Hepatocyte (in vitro differentiated cells): ENCODE data around the gene TRIM36. TPM values are rescaled to one million over a fixed set of nuclear protein-coding genes. Genes with fewer than 3 reads are reported as not detected.

Experiments
- DNase-seq: peaks from one replicate; pipeline ENCODE4 v3.0.0-alpha.2; 2016; ENCODE audit warnings: low spot score
- H2AFZ ChIP-seq: fragments of 200-600 bp; sonication (generic); 2 replicates; pipeline ENCODE4 v1.6.0; 2016; ENCODE audit warnings: antibody characterized with exemption, mild to moderate bottlenecking
- H3K27ac ChIP-seq: fragments of 200-600 bp; sonication (generic); 2 replicates; pipeline ENCODE4 v1.5.1; 2016; ENCODE audit warnings: mild to moderate bottlenecking
- H3K27me3 ChIP-seq: fragments of 200-600 bp; sonication (generic); 2 replicates; pipeline ENCODE4 v1.6.1; 2016
- H3K36me3 ChIP-seq: fragments of 200-600 bp; sonication (generic); replicated peaks from 2 replicates; pipeline ENCODE4 v1.5.1; 2016; ENCODE audit warnings: low read depth; ENCODE audit not compliant: insufficient read depth
- H3K4me1 ChIP-seq: fragments of 200-600 bp; sonication (generic); 2 replicates; pipeline ENCODE4 v1.5.1; 2016; ENCODE audit warnings: mild to moderate bottlenecking, moderate library complexity; ENCODE audit not compliant: insufficient read depth
- H3K4me2 ChIP-seq: fragments of 200-600 bp; sonication (generic); 2 replicates; pipeline ENCODE4 v1.6.0; 2016
- H3K4me3 ChIP-seq: fragments of 200-600 bp; sonication (generic); 2 replicates; pipeline ENCODE4 v1.5.1; 2016; ENCODE audit warnings: mild to moderate bottlenecking
- H3K79me2 ChIP-seq: fragments of 200-600 bp; sonication (generic); 2 replicates; pipeline ENCODE4 v1.6.0; 2017; ENCODE audit warnings: mild to moderate bottlenecking
- H3K9me2 ChIP-seq: fragments of 200-600 bp; sonication (generic); replicated peaks from 2 replicates; pipeline ENCODE4 v1.6.0; 2017; ENCODE audit warnings: mild to moderate bottlenecking; ENCODE audit not compliant: insufficient read depth
- H3K9me3 ChIP-seq: fragments of 200-600 bp; sonication (generic); 2 replicates; pipeline ENCODE4 v1.5.1; 2016; ENCODE audit warnings: low read depth, mild to moderate bottlenecking
- H4K20me1 ChIP-seq: fragments of 200-600 bp; sonication (generic); 2 replicates; pipeline ENCODE4 v1.6.0; 2016; ENCODE audit warnings: mild to moderate bottlenecking; ENCODE audit not compliant: insufficient read depth, poor library complexity, severe bottlenecking
- CTCF ChIP-seq: fragments of 200-600 bp; sonication (generic); IDR thresholded peaks from 2 replicates; pipeline ENCODE4 v1.5.1; 2016; ENCODE audit warnings: antibody characterized with exemption, mild to moderate bottlenecking; ENCODE audit not compliant: poor library complexity
- EZH2 ChIP-seq: fragments of 200-600 bp; sonication (generic); IDR thresholded peaks from 2 replicates; pipeline ENCODE4 v1.6.1; 2016; ENCODE audit warnings: antibody characterized with exemption, mild to moderate bottlenecking, borderline replicate concordance
- EZH2phosphoT487 ChIP-seq: fragments of 200-600 bp; sonication (generic); IDR thresholded peaks from one replicate; pipeline ENCODE4 v1.6.1; 2018; ENCODE audit warnings: antibody characterized with exemption, mild to moderate bottlenecking, low read depth, moderate library complexity; ENCODE audit not compliant: unreplicated experiment, severe bottlenecking
- WGBS: methylation state at CpG from one replicate; pipeline ENCODE4 v1.1.6; 2016; ENCODE audit warnings: low lambda C conversion rate; ENCODE audit errors: missing lambda C conversion rate; 5-methylcytosine and 5-hydroxymethylcytosine counted together
- polyA plus RNA-seq: library from polyadenylated mRNA; unstranded; fragments of >200 nt; fragmentation: Nextera tagmentation; extraction: Ambion mirVana; gene quantifications from 2 replicates; pipeline ENCODE4 v1.2.1, GENCODE V29; 2016
- total RNA-seq: library from RNA; depleted of rRNA; stranded (reverse); fragments of >200 nt; gene quantifications from 2 replicates; pipeline ENCODE4 v1.2.3, GENCODE V29; 2014

Gene TRIM36
- total and polyA plus RNA-seq, 2 experiments from 2014 or later: 1.3 to 3.1 TPM

- peaks cover 82% of the 10 kb centered on the region for H3K27me3 ChIP-seq
- H3K4me1 ChIP-seq: no peaks in the 10 kb centered on the region
- peak; percentile 76 for TF ChIP-seq EZH2
- TF ChIP-seq CTCF: no peak
- peak; percentile 45 for TF ChIP-seq EZH2phosphoT487
- H3K4me3 ChIP-seq: peak overlapping the region; percentile 50
- H3K9me3 ChIP-seq: no peaks in the 10 kb centered on the region
- peak overlapping the region; percentile 89 for H3K4me2 ChIP-seq
- H3K27ac ChIP-seq: peak overlapping the region; percentile 52
- H2AFZ ChIP-seq: peak overlapping the region; percentile 94
- DNase-seq: peak; percentile 35
- H4K20me1 ChIP-seq: no peaks in the 10 kb centered on the region
- H3K36me3 ChIP-seq: no peaks in the 10 kb centered on the region
- no peaks in the 10 kb centered on the region for H3K79me2 ChIP-seq
- WGBS: 2% methylated on average over 54 of the region's 54 CpGs
- H3K9me2 ChIP-seq: no peaks in the 10 kb centered on the region
These were observed 10.5 kb upstream of the TRIM36 start for GRCh38 chr5:115180165-115180709.

- Histone ChIP-seq H3K4me1 (no peaks in the 10 kb centered on the region), H3K9me2 (no peaks in the 10 kb centered on the region), H3K27me3 (peaks cover 87% of the 10 kb centered on the region), H4K20me1 (no peaks in the 10 kb centered on the region), H3K4me3 (peak overlapping the region; percentile 50), H2AFZ (peak overlapping the region; percentile 94), H3K36me3 (no peaks in the 10 kb centered on the region), H3K27ac (peak overlapping the region; percentile 52), H3K9me3 (no peaks in the 10 kb centered on the region), H3K79me2 (no peaks in the 10 kb centered on the region), H3K4me2 (peak overlapping the region; percentile 89)
- peak; percentile 36 for DNase-seq
- no peak for TF ChIP-seq CTCF
- TF ChIP-seq EZH2phosphoT487: peak; percentile 16
- TF ChIP-seq EZH2: peak; percentile 88
- WGBS: 3% methylated on average over 56 of the region's 56 CpGs
These were observed 9.9 kb upstream of the TRIM36 start for GRCh38 chr5:115179394-115180164.

- TF ChIP-seq CTCF: no peak
- no peaks in the 10 kb centered on the region for H3K9me3 ChIP-seq
- peak overlapping the region; percentile 50 for H3K4me3 ChIP-seq
- no peaks in the 10 kb centered on the region for H3K9me2 ChIP-seq
- WGBS: 32% methylated on average over 30 of the region's 30 CpGs
- H3K27me3 ChIP-seq: peaks cover 91% of the 10 kb centered on the region
- H4K20me1 ChIP-seq: no peaks in the 10 kb centered on the region
- no peak for DNase-seq
- no peaks in the 10 kb centered on the region for H3K36me3 ChIP-seq
- no peaks in the 10 kb centered on the region for H3K79me2 ChIP-seq
- no peak overlapping the region for H3K27ac ChIP-seq
- H3K4me2 ChIP-seq: peak overlapping the region; percentile 89
- H2AFZ ChIP-seq: peak overlapping the region; percentile 94
- H3K4me1 ChIP-seq: no peaks in the 10 kb centered on the region
These were observed 9.3 kb upstream of the TRIM36 start for GRCh38 chr5:115179030-115179393.
